Bronchial epithelial cell (primary cell): ENCODE measurements around the gene GPR176. TPM values are rescaled to one million over a fixed set of nuclear protein-coding genes. Genes with fewer than 3 reads are reported as not detected.

Experiments used
- DNase-seq: peaks from one replicate; pipeline ENCODE4 v3.0.0-alpha.2; 2010; ENCODE audit warnings: low read depth
- FAIRE-seq: peaks from 2 replicates; lab custom pipeline; 2011; peaks lifted over from hg19 to GRCh38; lab: Jason Lieb, UNC
- H3K27me3 ChIP-seq: 2 replicates; pipeline ENCODE4 v1.5.1; 2011; ENCODE audit warnings: low read length; ENCODE audit not compliant: control insufficient read depth, insufficient read depth
- H3K36me3 ChIP-seq: 2 replicates; pipeline ENCODE4 v1.5.1; 2011; ENCODE audit warnings: low read length; ENCODE audit not compliant: control insufficient read depth, insufficient read depth
- H3K4me3 ChIP-seq: 2 replicates; pipeline ENCODE4 v1.5.1; 2011; ENCODE audit warnings: mild to moderate bottlenecking, low read depth, low read length, control low read depth
- total RNA-seq: library from RNA; depleted of rRNA; stranded (reverse); fragments of >200 nt; gene quantifications from 2 replicates; pipeline ENCODE4 v1.2.1, GENCODE V29; 2014
- TF ChIP-seq, protein P1 (sequence below): IDR thresholded peaks from 2 replicates; pipeline ENCODE4 v1.5.1; 2011; ENCODE audit warnings: mild to moderate bottlenecking, moderate library complexity, low read length, control low read depth, inconsistent platforms; ENCODE audit not compliant: insufficient read depth, severe bottlenecking

Gene GPR176
- total RNA-seq, 1 donor from 2014 or later, result 3.4 TPM

DNA sequence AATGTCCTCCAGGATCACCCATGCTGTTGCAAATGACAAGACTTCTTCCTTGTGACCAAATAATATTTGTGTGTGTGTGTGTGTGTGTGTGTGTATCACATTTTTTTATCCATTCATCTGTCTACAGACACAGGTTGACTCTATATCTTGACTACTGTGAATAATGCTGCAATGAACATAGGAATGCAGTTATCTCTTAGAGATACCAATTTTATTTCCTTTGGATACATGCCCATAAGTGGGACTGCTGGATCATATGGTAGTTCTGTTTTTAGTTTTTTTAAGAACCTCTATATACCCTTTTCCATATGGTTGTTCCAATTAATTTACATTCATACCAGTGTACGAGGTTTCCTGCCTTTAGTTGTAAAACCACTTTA lies 41.7 kb downstream of the GPR176 start:
- DNase-seq (no peak), FAIRE-seq (no peak)
- TF ChIP-seq, protein P1, sequence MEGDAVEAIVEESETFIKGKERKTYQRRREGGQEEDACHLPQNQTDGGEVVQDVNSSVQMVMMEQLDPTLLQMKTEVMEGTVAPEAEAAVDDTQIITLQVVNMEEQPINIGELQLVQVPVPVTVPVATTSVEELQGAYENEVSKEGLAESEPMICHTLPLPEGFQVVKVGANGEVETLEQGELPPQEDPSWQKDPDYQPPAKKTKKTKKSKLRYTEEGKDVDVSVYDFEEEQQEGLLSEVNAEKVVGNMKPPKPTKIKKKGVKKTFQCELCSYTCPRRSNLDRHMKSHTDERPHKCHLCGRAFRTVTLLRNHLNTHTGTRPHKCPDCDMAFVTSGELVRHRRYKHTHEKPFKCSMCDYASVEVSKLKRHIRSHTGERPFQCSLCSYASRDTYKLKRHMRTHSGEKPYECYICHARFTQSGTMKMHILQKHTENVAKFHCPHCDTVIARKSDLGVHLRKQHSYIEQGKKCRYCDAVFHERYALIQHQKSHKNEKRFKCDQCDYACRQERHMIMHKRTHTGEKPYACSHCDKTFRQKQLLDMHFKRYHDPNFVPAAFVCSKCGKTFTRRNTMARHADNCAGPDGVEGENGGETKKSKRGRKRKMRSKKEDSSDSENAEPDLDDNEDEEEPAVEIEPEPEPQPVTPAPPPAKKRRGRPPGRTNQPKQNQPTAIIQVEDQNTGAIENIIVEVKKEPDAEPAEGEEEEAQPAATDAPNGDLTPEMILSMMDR, result no peak
- Histone ChIP-seq H3K36me3 (no peaks in the 10 kb centered on the region), H3K4me3 (no peak overlapping the region), H3K27me3 (no peaks in the 10 kb centered on the region)

DNA sequence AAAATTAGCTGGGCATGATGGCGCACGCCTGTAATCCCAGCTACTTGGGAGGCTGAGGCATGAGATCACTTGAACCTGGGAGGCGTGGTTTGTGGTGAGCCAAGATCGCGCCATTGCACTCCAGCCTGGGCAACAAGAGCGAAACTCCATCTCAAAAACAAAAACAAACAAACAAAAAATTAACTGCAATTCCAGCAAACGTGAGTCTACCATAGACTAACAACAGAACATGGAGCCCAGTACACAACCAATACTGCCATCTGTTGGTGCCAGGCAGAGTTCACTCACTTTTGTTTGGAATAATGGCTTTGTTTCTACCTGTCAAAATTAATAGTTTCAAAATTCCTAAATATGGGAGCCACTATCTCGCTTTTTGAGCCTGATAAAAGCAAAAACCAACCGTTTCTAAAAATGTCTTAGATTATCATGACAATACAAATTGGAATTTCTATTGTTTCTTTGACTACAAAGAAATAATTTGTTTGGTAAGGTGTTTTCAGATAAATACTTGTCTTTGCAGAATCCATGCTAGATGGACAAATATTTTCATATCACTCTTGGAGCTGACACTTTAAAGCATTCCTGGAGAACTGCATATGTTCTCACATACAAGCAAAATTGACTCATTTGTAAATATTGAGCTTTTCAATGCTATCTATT lies 45.0 kb downstream of the GPR176 start:
- no peaks in the 10 kb centered on the region for H3K27me3 ChIP-seq
- no peak for FAIRE-seq
- TF ChIP-seq, protein P1, result peak; percentile 60
- no peaks in the 10 kb centered on the region for H3K36me3 ChIP-seq
- H3K4me3 ChIP-seq, result no peak overlapping the region
- peak; percentile 49 for DNase-seq

DNA sequence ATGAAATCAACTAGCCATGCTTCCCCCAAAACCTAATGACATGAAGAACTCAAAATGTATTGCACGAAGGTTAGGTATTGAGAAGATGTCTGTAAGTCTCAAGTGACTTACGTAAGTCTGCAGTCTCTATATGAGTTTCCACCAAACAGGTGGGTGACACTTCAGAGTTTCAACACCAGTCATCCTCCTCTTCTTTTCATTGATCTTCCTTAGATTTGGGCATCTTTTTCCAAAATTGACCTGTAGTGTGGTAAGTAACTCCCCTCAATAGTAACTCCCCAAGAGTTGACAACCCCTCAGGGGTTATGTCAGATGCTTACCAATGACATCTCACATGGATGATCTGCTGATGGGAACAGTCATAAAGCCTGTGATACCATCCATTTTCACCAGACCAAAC lies 46.1 kb downstream of the GPR176 start:
- TF ChIP-seq, protein P1, result no peak
- no peaks in the 10 kb centered on the region for H3K27me3 ChIP-seq
- no peak overlapping the region for H3K4me3 ChIP-seq
- H3K36me3 ChIP-seq, result no peaks in the 10 kb centered on the region
- DNase-seq (no peak), FAIRE-seq (no peak)

DNA sequence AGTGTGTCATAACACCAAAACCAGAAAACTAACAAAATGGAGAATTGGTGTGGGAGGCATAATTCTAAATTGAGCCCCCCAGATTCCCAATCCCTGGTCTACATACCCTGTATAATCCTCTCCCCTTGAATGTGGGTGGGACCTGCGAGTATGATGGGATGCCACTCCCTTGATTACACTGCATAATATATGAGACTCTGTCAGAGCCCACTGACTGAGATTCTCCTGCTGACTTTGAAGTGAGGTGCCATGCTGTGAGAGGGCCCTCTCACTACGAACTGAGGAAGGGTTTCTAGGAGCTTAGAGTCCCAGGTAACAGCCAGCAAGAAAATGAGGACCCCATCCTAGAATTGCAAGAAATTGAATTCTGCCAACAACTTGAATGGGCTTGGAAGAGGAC lies 49.5 kb downstream of the GPR176 start:
- no peaks in the 10 kb centered on the region for H3K36me3 ChIP-seq
- no peak overlapping the region for H3K4me3 ChIP-seq
- no peaks in the 10 kb centered on the region for H3K27me3 ChIP-seq
- FAIRE-seq (no peak), DNase-seq (no peak)
- TF ChIP-seq, protein P1, result no peak

DNA sequence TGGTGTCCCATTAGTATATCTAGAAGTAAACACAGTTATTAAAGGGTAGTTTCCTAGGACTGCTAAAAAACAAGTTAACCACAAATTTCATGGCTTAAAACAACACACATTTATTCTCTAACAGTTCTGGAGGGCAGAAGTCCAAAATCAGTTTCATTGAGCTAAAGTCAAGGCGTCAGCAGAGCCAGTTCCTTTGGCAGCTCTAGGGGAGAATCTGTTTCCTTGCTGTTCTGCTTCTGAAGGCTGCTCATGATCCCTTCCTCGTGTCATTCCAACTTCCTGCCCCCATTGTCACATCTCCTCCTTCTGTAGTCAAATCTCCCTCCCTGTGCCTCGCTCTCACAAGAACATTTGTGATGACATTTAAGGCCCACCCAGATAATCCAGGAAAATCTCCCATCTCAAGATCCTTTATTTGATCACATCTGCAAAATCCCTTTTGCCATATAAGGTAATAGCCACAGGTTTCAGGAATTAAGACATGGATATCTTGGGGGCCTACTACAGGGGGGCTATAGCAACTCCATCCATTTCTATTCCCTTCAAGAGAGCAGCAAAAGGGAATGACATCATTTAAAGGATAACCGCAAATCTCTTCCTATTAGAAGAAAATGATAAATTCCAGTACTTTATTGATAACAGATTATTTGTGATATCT lies 50.1 kb downstream of the GPR176 start:
- no peak for FAIRE-seq
- TF ChIP-seq, protein P1, result no peak
- Histone ChIP-seq H3K4me3 (no peak overlapping the region), H3K36me3 (no peaks in the 10 kb centered on the region), H3K27me3 (no peaks in the 10 kb centered on the region)
- no peak for DNase-seq
